Neuronal stem cell (in vitro differentiated cells): ENCODE data around the gene RASSF5.

ENCODE experiments used
- DNase-seq: peaks from one replicate; pipeline ENCODE4 v3.0.0-alpha.2; 2013; ENCODE audit warnings: low spot score
- H2AFZ ChIP-seq: one replicate; pipeline ENCODE4 v1.6.1; 2013; ENCODE audit warnings: mild to moderate bottlenecking, low read length, inconsistent platforms
- H2AK5ac ChIP-seq: 2 replicates; pipeline ENCODE4 v1.6.1; 2013; ENCODE audit warnings: low read depth, mild to moderate bottlenecking, inconsistent platforms, low read length, moderate library complexity, mixed read lengths
- H2BK120ac ChIP-seq: 2 replicates; pipeline ENCODE4 v1.6.1; 2013; ENCODE audit warnings: low read depth, mild to moderate bottlenecking, inconsistent platforms, low read length, moderate library complexity, mixed read lengths
- H2BK12ac ChIP-seq: one replicate; pipeline ENCODE4 v1.6.1; 2013; ENCODE audit warnings: low read length, inconsistent platforms
- H2BK15ac ChIP-seq: 2 replicates; pipeline ENCODE4 v1.6.1; 2013; ENCODE audit warnings: mild to moderate bottlenecking, low read length, inconsistent platforms, mixed read lengths
- H2BK5ac ChIP-seq: one replicate; pipeline ENCODE4 v1.6.1; 2013; ENCODE audit warnings: inconsistent platforms, mild to moderate bottlenecking, low read length, moderate library complexity
- H3K14ac ChIP-seq: one replicate; pipeline ENCODE4 v1.6.1; 2013; ENCODE audit warnings: low read length, inconsistent platforms
- H3K18ac ChIP-seq: 2 replicates; pipeline ENCODE4 v1.6.1; 2013; ENCODE audit warnings: low read length, inconsistent platforms
- H3K23ac ChIP-seq: 2 replicates; pipeline ENCODE4 v1.6.1; 2013; ENCODE audit warnings: low read depth, mild to moderate bottlenecking, mixed read lengths, low read length, inconsistent platforms; ENCODE audit not compliant: poor library complexity
- H3K27ac ChIP-seq: replicated peaks from 3 replicates; pipeline ENCODE4 v1.5.1; 2013; ENCODE audit warnings: low read length, inconsistent platforms
- H3K27me3 ChIP-seq, 3 experiments: 2 replicates each; pipeline ENCODE4 v1.6.1; 2013; ENCODE audit warnings: low read length in 3 of 3, mild to moderate bottlenecking in 2 of 3, inconsistent platforms in 1 of 3, low read depth in 1 of 3, mixed read lengths in 1 of 3, moderate library complexity in 1 of 3; ENCODE audit not compliant: control insufficient read depth in 3 of 3, insufficient read depth in 3 of 3
- H3K36me3 ChIP-seq, 2 donors: replicated peaks in 1 of 2; 2 replicates each; pipeline ENCODE4 v1.6.1; 2013; ENCODE audit warnings: low read length in 2 of 2; ENCODE audit not compliant: control insufficient read depth in 2 of 2, insufficient read depth in 2 of 2
- H3K4ac ChIP-seq: 2 replicates; pipeline ENCODE4 v1.6.1; 2013; ENCODE audit warnings: inconsistent platforms, mild to moderate bottlenecking, low read length, moderate library complexity
- H3K4me1 ChIP-seq, 2 donors: 1 replicate in 1 of 2; 2 replicates in 1 of 2; pipeline ENCODE4 v1.6.1; 2013; ENCODE audit warnings: low read length in 2 of 2, low read depth in 1 of 2; ENCODE audit not compliant: control insufficient read depth in 2 of 2, insufficient read depth in 1 of 2
- H3K4me2 ChIP-seq: one replicate; pipeline ENCODE4 v1.6.1; 2013; ENCODE audit warnings: mild to moderate bottlenecking, low read length, inconsistent platforms; ENCODE audit not compliant: insufficient read depth, poor library complexity, severe bottlenecking
- H3K4me3 ChIP-seq, 2 donors: 2 replicates each; pipeline ENCODE4 v1.5.1; 2013; ENCODE audit warnings: low read length in 2 of 2, mild to moderate bottlenecking in 2 of 2, inconsistent platforms in 1 of 2, moderate library complexity in 1 of 2
- H3K79me1 ChIP-seq: one replicate; pipeline ENCODE4 v1.6.1; 2013; ENCODE audit warnings: low read depth, mild to moderate bottlenecking, inconsistent platforms, low read length, moderate library complexity
- H3K9ac ChIP-seq: one replicate; pipeline ENCODE4 v1.6.1; 2013; ENCODE audit warnings: mild to moderate bottlenecking, low read depth, low read length, inconsistent platforms; ENCODE audit not compliant: poor library complexity
- H3K9me3 ChIP-seq, 2 donors: replicated peaks in 1 of 2; 2 replicates each; pipeline versions ENCODE3 to v1.6.1; 2013; ENCODE audit warnings: low read length in 2 of 2, mild to moderate bottlenecking in 2 of 2, inconsistent platforms in 1 of 2, low read depth in 1 of 2, mixed read lengths in 1 of 2, moderate library complexity in 1 of 2; ENCODE audit not compliant: control insufficient read depth in 2 of 2, insufficient read depth in 1 of 2
- H4K8ac ChIP-seq: one replicate; pipeline ENCODE4 v1.6.1; 2013; ENCODE audit warnings: low read depth, mild to moderate bottlenecking, inconsistent platforms, low read length, moderate library complexity
- H4K91ac ChIP-seq: one replicate; pipeline ENCODE4 v1.6.1; 2013; ENCODE audit warnings: low read length, low read depth, mild to moderate bottlenecking, inconsistent platforms; ENCODE audit not compliant: poor library complexity
- WGBS, 2 donors: extraction: QIAGEN DNeasy Blood & Tissue Kit; methylation state at CpG; one replicate each; pipeline ENCODE4 v1.1.7; 2013; ENCODE audit warnings: missing lambda C conversion rate in 2 of 2, mixed read lengths in 1 of 2; ENCODE audit not compliant: insufficient read length in 2 of 2, insufficient replicate concordance in 1 of 2; ENCODE audit errors: extremely low coverage in 2 of 2; 5-methylcytosine and 5-hydroxymethylcytosine counted together

The RASSF5 gene

GRCh38 chr1:206493279-206493678 is 14.1 kb upstream of the RASSF5 start:
- no peak overlapping the region for H3K4me3 ChIP-seq
- no peak overlapping the region for H4K91ac ChIP-seq
- DNase-seq: no peak
- H2AFZ ChIP-seq: no peak overlapping the region
- no peaks in the 10 kb centered on the region for H3K27me3 ChIP-seq
- H3K79me1 ChIP-seq: peaks cover 2% of the 10 kb centered on the region
- no peak overlapping the region for H3K23ac ChIP-seq
- H3K14ac ChIP-seq: no peak overlapping the region
- H2AK5ac ChIP-seq: peak overlapping the region; percentile 78
- no peak overlapping the region for H2BK15ac ChIP-seq
- peaks cover 2% of the 10 kb centered on the region in 2 donors for H3K4me1 ChIP-seq
- no peak overlapping the region for H4K8ac ChIP-seq
- no peak overlapping the region for H3K4ac ChIP-seq
- no peak overlapping the region for H3K18ac ChIP-seq
- H3K4me2 ChIP-seq: no peak overlapping the region
- H3K27ac ChIP-seq: no peak overlapping the region
- no peak overlapping the region for H3K9ac ChIP-seq
- no peak overlapping the region for H2BK12ac ChIP-seq
- H3K9me3 ChIP-seq: no peaks in the 10 kb centered on the region
- no CpG with 5 or more reads among the region's 9 CpGs for WGBS, 2 donors
- H3K36me3 ChIP-seq: peaks cover 0 to 9% of the 10 kb centered on the region in 2 donors
- H2BK120ac ChIP-seq: no peak overlapping the region
- no peak overlapping the region for H2BK5ac ChIP-seq

- Histone ChIP-seq H3K27me3 (no peaks in the 10 kb centered on the region), H3K14ac (no peak overlapping the region), H3K4me3 (no peak overlapping the region), H3K23ac (no peak overlapping the region), H2AFZ (no peak overlapping the region), H2AK5ac (no peak overlapping the region), H3K79me1 (peaks cover 2% of the 10 kb centered on the region), H4K91ac (no peak overlapping the region), H3K4me1 (peaks cover 2% of the 10 kb centered on the region in 2 donors), H3K4me2 (no peak overlapping the region), H2BK15ac (no peak overlapping the region), H3K9me3 (no peaks in the 10 kb centered on the region), H2BK12ac (no peak overlapping the region), H3K18ac (no peak overlapping the region), H4K8ac (no peak overlapping the region), H2BK120ac (no peak overlapping the region), H2BK5ac (no peak overlapping the region), H3K4ac (no peak overlapping the region), H3K9ac (no peak overlapping the region), H3K27ac (no peak overlapping the region), H3K36me3 (peaks cover 0 to 9% of the 10 kb centered on the region in 2 donors)
- no peak for DNase-seq
- WGBS, 2 donors: no CpG with 5 or more reads among the region's 6 CpGs
These were observed 12.3 kb upstream of the RASSF5 start for GRCh38 chr1:206495011-206495461.

GRCh38 chr1:206495493-206496046 is 11.8 kb upstream of the RASSF5 start:
- WGBS, 2 donors: no CpG with 5 or more reads among the region's 3 CpGs
- Histone ChIP-seq H3K9ac (no peak overlapping the region), H3K27me3 (no peaks in the 10 kb centered on the region), H3K23ac (no peak overlapping the region), H2BK12ac (no peak overlapping the region), H3K27ac (no peak overlapping the region), H3K4me1 (peaks cover under 1 to 1% of the 10 kb centered on the region in 2 donors), H3K14ac (no peak overlapping the region), H3K36me3 (peaks cover 0 to 9% of the 10 kb centered on the region in 2 donors), H3K4me2 (no peak overlapping the region), H3K4ac (no peak overlapping the region), H2AK5ac (no peak overlapping the region), H3K9me3 (no peaks in the 10 kb centered on the region), H3K18ac (no peak overlapping the region), H4K8ac (no peak overlapping the region), H4K91ac (no peak overlapping the region), H2AFZ (no peak overlapping the region), H2BK5ac (no peak overlapping the region), H3K79me1 (peaks cover 2% of the 10 kb centered on the region), H2BK120ac (no peak overlapping the region), H3K4me3 (no peak overlapping the region), H2BK15ac (no peak overlapping the region)
- DNase-seq: no peak

GRCh38 chr1:206496131-206496793 is 11.1 kb upstream of the RASSF5 start:
- Histone ChIP-seq H2BK120ac (no peak overlapping the region), H3K9me3 (no peaks in the 10 kb centered on the region), H3K9ac (no peak overlapping the region), H3K36me3 (peaks cover 0 to 9% of the 10 kb centered on the region in 2 donors), H4K8ac (no peak overlapping the region), H3K4me3 (no peak overlapping the region), H4K91ac (no peak overlapping the region), H2BK15ac (no peak overlapping the region), H3K27me3 (no peaks in the 10 kb centered on the region), H2AK5ac (no peak overlapping the region), H2AFZ (no peak overlapping the region), H3K4me1 (peaks cover 2 to 3% of the 10 kb centered on the region in 2 donors), H3K27ac (no peak overlapping the region), H3K4me2 (no peak overlapping the region), H3K4ac (no peak overlapping the region), H3K23ac (no peak overlapping the region), H2BK12ac (no peak overlapping the region), H2BK5ac (no peak overlapping the region), H3K79me1 (peaks cover 2% of the 10 kb centered on the region), H3K18ac (peak overlapping the region; percentile 11), H3K14ac (no peak overlapping the region)
- DNase-seq: no peak
- WGBS, 2 donors: no CpG with 5 or more reads among the region's 6 CpGs
